Heart left ventricle (tissue), 13 donors: ENCODE results near the gene IL6R.

Experiments used
- CTCF ChIP-seq, 12 donors: fragments of 200-600 bp; sonication (generic) in 4 of 12; IDR thresholded peaks; one replicate each; pipeline versions ENCODE4 v1.5.0 to v1.8.0; 2018 to 2022; ENCODE audit warnings: antibody characterized with exemption in 12 of 12, mild to moderate bottlenecking in 5 of 12
- POLR2A ChIP-seq, 2 donors: fragments of 450-650 bp; IDR thresholded peaks; one replicate each; pipeline ENCODE4 v1.6.1; 2017; ENCODE audit warnings: antibody characterized with exemption in 2 of 2, mild to moderate bottlenecking in 2 of 2, moderate library complexity in 2 of 2
- donor health status: ischemic (EF 13 %, LVEDD 7.1; RV severe dilation, severe dysfunction).
- donor health status: DM: no; HTN: yes; CAD: no.
- donor health status: DM: no; HTN: no; CAD: no.
- donor health status: ischemic (EF 25% LVEDD 6.9; RV normal size, moderate dysfunction).
- donor health status: ischemic (EF 25% LVEDD 5.7; RV mildly dilated, moderate dysfunction).
- donor health status: ischemic (EF 35%, LVEDD 5.7; RV mildly dilated, moderate dysfunction).
- donor health status: nonischemic (EF 11% LVEDD 7.7; RV severe dilation, severe dysfunction).
- donor health status: DM: yes; HTN: yes; CAD: no.
- donor health status: PGD.
- donor health status: ischemic (EF 29% LVEDD 5.4; RV normal size, mild dysfunction).
- donor health status: nonischemic (EF 23%, LVEDD 6.1; RV moderate dilation, normal function).

DNA sequence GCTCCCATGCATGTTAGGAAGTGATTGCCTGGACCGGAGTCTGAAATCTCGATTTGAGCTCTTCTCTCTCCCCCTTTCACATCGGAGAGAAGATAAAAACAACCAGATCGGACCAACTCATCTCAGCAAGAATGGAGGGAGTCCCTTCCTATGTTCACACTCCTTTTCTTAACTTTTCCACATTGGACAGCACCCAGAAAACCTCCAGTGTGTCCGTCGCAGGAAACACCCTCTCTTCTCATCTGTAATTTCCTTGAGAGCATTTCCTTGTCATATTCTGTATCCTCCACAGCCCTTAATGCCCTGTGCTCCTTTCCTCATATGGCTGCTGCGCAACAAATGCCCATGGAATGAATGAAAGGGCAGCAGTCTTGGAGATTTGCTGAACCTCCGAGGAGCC lies 95.4 kb downstream of the IL6R start:
- TF ChIP-seq CTCF (IDR thresholded peaks at IDR 0.05) (no peak), POLR2A (IDR thresholded peaks at IDR 0.05) (no peak)
